ENCODE data around the gene DCTN1.

- TF ChIP-seq, protein P1, sequence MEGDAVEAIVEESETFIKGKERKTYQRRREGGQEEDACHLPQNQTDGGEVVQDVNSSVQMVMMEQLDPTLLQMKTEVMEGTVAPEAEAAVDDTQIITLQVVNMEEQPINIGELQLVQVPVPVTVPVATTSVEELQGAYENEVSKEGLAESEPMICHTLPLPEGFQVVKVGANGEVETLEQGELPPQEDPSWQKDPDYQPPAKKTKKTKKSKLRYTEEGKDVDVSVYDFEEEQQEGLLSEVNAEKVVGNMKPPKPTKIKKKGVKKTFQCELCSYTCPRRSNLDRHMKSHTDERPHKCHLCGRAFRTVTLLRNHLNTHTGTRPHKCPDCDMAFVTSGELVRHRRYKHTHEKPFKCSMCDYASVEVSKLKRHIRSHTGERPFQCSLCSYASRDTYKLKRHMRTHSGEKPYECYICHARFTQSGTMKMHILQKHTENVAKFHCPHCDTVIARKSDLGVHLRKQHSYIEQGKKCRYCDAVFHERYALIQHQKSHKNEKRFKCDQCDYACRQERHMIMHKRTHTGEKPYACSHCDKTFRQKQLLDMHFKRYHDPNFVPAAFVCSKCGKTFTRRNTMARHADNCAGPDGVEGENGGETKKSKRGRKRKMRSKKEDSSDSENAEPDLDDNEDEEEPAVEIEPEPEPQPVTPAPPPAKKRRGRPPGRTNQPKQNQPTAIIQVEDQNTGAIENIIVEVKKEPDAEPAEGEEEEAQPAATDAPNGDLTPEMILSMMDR (IDR thresholded peaks at IDR 0.05): no peak
- no peak for TF ChIP-seq POLR2AphosphoS5 (IDR thresholded peaks at IDR 0.05)
- TF ChIP-seq POLR2A (IDR thresholded peaks at IDR 0.05): no peak
Observed at GRCh38 chr2:74375838-74376237, 4.3 kb downstream of the DCTN1 start.

All from breast epithelium (tissue), 3 donors.